CD4-positive, alpha-beta T cell treated with Interleukin-17A for 1 hour (primary cell): Measurements from ENCODE around the gene ZNF106.

ENCODE experiments used
- DNase-seq: peaks from one replicate; pipeline ENCODE4 v3.0.0-alpha.2; 2020

Gene ZNF106

GRCh38 chr15:42364529-42364928 lies 126.4 kb downstream of the ZNF106 start:
- DNase-seq: no peak

- DNase-seq: no peak
Observed at GRCh38 chr15:42363942-42364341, 127.0 kb downstream of the ZNF106 start.

- DNase-seq: no peak
Observed at GRCh38 chr15:42363487-42363886, 127.5 kb downstream of the ZNF106 start.
